Heart left ventricle (tissue), 13 donors: Measurements from ENCODE around the gene SLU7.

Experiments
- POLR2A ChIP-seq, 2 donors: fragments of 450-650 bp; IDR thresholded peaks; one replicate each; pipeline ENCODE4 v1.6.1; 2017; ENCODE audit warnings: antibody characterized with exemption in 2 of 2, mild to moderate bottlenecking in 2 of 2, moderate library complexity in 2 of 2
- TF ChIP-seq, protein P1 (sequence below), 12 donors: fragments of 200-600 bp; sonication (generic) in 4 of 12; IDR thresholded peaks; one replicate each; pipeline versions ENCODE4 v1.5.0 to v1.8.0; 2018 to 2022; ENCODE audit warnings: antibody characterized with exemption in 12 of 12, mild to moderate bottlenecking in 5 of 12
- donor health status: ischemic (EF 13 %, LVEDD 7.1; RV severe dilation, severe dysfunction).
- donor health status: DM: no; HTN: yes; CAD: no.
- donor health status: DM: no; HTN: no; CAD: no.
- donor health status: ischemic (EF 25% LVEDD 6.9; RV normal size, moderate dysfunction).
- donor health status: ischemic (EF 25% LVEDD 5.7; RV mildly dilated, moderate dysfunction).
- donor health status: ischemic (EF 35%, LVEDD 5.7; RV mildly dilated, moderate dysfunction).
- donor health status: nonischemic (EF 11% LVEDD 7.7; RV severe dilation, severe dysfunction).
- donor health status: DM: yes; HTN: yes; CAD: no.
- donor health status: PGD.
- donor health status: ischemic (EF 29% LVEDD 5.4; RV normal size, mild dysfunction).
- donor health status: nonischemic (EF 23%, LVEDD 6.1; RV moderate dilation, normal function).

DNA sequence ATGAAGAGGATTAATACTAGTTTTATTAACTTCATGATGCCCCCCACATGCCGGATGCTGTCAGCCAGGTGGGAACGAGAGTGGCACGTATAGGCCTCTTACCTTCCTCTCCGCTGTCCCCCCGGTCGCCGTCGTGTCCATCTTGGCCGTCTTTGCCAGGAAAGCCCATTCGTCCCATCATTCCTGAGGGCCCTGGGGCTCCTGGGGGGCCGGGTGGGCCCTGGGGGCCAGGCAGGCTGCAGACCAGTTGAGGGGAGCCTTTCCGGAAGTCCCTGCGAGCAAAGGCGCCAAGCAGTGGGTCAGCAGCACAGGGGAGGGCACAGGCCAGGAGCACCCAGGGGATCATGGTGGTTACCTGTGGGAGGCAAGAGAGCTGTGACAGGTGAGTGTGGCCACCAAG lies 64.2 kb downstream of the SLU7 start:
- TF ChIP-seq, protein P1, sequence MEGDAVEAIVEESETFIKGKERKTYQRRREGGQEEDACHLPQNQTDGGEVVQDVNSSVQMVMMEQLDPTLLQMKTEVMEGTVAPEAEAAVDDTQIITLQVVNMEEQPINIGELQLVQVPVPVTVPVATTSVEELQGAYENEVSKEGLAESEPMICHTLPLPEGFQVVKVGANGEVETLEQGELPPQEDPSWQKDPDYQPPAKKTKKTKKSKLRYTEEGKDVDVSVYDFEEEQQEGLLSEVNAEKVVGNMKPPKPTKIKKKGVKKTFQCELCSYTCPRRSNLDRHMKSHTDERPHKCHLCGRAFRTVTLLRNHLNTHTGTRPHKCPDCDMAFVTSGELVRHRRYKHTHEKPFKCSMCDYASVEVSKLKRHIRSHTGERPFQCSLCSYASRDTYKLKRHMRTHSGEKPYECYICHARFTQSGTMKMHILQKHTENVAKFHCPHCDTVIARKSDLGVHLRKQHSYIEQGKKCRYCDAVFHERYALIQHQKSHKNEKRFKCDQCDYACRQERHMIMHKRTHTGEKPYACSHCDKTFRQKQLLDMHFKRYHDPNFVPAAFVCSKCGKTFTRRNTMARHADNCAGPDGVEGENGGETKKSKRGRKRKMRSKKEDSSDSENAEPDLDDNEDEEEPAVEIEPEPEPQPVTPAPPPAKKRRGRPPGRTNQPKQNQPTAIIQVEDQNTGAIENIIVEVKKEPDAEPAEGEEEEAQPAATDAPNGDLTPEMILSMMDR (IDR thresholded peaks at IDR 0.05) = no peak
- no peak for TF ChIP-seq POLR2A (IDR thresholded peaks at IDR 0.05)
